GM12874 (cell line): ENCODE data around the gene SEMA4F.

Experiments used
- TF ChIP-seq, protein P1 (sequence below): IDR thresholded peaks from 2 replicates; pipeline ENCODE4 v1.5.1; 2011; ENCODE audit warnings: low read depth, mild to moderate bottlenecking, control low read depth, low read length, moderate library complexity; ENCODE audit not compliant: insufficient read depth

Gene SEMA4F

DNA sequence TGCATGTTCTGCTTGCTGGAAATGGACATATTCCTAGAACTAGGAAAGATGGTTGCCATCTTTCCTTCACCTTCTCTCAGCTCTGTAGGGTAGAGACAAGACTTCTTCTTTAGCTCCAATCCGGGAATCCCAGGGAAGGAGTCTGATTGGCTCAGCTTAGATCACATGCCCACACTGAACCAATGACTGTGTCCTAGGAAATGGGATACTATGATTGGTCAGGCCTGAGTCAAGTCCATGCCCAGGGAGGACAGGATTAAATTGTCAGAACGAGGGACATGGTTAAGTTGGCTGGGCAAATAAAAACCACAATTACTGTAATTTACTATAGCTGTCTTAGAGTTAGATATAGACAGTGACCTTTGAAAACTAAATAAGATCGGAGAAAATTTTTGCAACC lies 31.4 kb downstream of the SEMA4F start:
- TF ChIP-seq, protein P1, sequence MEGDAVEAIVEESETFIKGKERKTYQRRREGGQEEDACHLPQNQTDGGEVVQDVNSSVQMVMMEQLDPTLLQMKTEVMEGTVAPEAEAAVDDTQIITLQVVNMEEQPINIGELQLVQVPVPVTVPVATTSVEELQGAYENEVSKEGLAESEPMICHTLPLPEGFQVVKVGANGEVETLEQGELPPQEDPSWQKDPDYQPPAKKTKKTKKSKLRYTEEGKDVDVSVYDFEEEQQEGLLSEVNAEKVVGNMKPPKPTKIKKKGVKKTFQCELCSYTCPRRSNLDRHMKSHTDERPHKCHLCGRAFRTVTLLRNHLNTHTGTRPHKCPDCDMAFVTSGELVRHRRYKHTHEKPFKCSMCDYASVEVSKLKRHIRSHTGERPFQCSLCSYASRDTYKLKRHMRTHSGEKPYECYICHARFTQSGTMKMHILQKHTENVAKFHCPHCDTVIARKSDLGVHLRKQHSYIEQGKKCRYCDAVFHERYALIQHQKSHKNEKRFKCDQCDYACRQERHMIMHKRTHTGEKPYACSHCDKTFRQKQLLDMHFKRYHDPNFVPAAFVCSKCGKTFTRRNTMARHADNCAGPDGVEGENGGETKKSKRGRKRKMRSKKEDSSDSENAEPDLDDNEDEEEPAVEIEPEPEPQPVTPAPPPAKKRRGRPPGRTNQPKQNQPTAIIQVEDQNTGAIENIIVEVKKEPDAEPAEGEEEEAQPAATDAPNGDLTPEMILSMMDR, result no peak

DNA sequence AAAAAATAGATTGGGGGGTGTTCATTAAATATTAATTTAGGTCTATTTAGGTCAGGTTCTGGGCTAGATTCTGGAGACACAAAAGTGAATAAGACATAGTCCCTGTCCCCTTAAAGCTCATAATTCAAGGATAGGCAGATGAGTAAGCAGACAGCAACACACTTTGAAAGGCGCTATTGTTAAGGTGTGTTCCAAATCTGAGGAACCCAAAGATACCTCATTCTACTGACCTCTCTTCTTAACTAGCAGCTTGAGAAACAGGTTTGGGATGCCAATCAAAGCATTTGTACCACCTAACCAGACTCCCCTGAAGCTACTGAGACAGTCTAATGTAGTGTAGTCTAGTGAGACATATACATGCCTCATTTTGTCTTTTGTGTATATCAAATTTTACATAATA lies 34.8 kb downstream of the SEMA4F start:
- TF ChIP-seq, protein P1, result no peak

DNA sequence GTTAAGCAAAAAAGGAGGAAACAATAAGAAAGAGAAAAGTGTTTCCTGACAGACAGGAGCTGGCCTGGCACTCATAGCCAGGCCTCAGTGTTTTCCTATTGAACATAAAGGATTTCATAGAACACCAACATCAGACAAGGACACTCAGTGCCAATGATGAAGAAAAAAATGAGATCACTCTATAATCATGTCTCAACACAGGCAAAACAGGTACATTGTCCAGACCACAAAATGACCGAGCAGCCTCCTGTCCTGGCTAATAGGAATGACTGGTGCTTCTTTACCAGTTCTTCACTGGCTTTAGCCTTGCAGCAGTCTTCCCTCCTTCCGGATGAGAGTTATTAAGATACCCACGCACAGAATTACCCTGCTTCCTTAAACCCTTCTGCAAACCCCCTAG lies 35.6 kb downstream of the SEMA4F start:
- TF ChIP-seq, protein P1, result no peak

DNA sequence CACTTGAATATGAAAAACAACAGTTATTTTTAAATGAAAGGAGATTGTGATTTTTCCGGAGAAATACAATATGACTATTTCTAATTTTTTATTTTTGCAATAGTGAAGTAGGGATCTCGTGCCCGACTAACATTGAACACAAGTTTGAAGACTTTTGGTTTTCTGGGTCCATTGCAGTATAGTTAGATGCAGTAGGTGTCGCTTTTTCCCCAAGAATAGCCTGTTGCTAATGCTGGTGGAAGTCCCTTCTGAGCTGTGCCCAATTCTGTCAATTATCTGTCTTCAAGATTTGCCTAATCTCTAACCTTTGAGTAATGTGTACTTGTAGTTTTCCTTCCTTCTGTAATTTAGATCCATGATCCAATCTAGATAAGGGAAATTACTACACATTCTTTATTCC lies 36.5 kb downstream of the SEMA4F start:
- TF ChIP-seq, protein P1, result peak; percentile 68

DNA sequence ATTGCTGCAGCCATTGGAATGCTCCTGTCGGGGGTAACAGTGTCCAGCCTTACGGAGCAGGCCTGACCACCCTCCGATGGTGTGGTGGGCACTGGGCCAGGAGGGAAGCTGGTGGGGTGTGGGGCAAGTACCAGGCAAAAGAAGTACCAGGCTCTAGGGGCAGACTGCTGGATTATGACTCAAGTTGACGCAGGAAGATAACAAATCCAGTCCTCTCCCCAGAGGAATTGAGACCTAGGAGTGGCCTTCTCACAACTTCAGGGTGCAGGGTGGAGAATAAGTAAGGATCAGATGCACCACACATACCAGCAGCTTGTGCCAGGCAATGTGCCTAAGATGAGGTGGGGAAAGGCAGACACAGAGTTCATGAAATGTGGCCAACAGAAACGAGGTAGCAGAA lies 37.9 kb downstream of the SEMA4F start:
- TF ChIP-seq, protein P1, result no peak

DNA sequence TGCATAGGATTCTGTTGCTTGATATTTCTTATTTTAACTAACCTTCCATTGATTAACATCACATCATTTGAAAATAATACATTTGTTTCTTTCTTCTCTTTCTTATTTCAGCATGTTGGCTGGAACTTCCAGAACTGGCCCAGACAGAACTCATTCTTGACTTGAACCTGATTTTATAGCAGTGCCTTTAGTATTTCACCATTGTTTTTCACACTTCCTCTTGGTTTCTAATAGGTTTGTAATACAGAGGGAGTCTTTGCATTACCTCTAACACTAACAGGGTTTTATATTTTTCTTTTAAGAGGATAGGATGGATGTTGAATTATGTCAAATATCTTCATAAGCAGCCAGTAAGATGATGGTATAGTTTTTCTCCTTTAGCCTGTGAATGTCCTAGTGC lies 39.2 kb downstream of the SEMA4F start:
- TF ChIP-seq, protein P1, result no peak

DNA sequence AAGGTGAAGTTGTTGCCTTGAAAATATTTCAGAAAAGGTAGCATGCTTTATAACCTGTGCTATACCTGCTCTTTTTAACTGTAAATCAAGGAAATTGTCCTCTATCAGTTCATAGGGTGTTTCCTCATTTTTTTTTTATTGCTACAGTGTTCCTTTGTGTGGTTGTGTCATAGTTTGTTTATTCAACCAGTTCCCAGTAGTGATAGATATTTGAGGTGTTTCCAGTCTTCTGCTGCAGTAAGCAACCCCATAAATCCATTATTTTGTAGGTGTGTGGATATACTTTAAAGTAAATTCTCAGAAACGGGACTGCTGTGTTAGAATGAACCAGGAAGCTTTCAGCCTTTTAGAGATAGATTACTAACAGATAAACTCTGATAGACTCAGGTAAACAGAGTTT lies 39.6 kb downstream of the SEMA4F start:
- TF ChIP-seq, protein P1, result no peak

DNA sequence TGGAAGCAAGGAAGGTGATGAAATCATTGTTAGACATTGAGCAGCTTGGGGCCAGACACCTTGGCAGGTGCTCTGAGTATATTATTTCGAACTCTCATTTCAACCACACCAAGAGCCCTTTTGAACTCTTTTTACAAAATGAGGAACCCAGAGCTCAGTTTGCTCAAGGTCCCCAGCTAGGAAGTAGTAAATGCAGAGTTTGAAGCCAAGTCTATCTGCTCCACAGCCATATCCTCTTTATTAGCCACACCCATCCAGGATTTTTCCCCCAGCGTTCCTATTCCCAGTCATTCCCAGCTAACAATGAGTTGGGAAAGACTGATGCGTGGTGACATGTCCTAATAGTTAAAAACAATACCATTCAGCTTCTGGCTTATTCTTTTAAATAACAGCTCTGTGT lies 40.2 kb downstream of the SEMA4F start:
- TF ChIP-seq, protein P1, result no peak
